Ovary (tissue), 3 donors: ENCODE data around the gene NR5A1.

Experiments
- CTCF ChIP-seq, 3 donors: fragments of 450-650 bp in 2 of 3; fragments of 200-600 bp in 1 of 3; IDR thresholded peaks; one replicate each; pipeline versions ENCODE4 v1.5.1 to v1.8.0; 2016 to 2022; ENCODE audit warnings: antibody characterized with exemption in 3 of 3, mild to moderate bottlenecking in 1 of 3
- EP300 ChIP-seq: sonication (generic); formaldehyde crosslinking; IDR thresholded peaks from one replicate; pipeline ENCODE4 v1.6.1; 2017; ENCODE audit warnings: antibody characterized with exemption
- POLR2A ChIP-seq: fragments of 450-650 bp; IDR thresholded peaks from one replicate; pipeline ENCODE4 v1.6.1; 2017; ENCODE audit warnings: antibody characterized with exemption, mild to moderate bottlenecking, moderate library complexity
- donor health status: DM: no; HTN: no; CAD: no.

DNA sequence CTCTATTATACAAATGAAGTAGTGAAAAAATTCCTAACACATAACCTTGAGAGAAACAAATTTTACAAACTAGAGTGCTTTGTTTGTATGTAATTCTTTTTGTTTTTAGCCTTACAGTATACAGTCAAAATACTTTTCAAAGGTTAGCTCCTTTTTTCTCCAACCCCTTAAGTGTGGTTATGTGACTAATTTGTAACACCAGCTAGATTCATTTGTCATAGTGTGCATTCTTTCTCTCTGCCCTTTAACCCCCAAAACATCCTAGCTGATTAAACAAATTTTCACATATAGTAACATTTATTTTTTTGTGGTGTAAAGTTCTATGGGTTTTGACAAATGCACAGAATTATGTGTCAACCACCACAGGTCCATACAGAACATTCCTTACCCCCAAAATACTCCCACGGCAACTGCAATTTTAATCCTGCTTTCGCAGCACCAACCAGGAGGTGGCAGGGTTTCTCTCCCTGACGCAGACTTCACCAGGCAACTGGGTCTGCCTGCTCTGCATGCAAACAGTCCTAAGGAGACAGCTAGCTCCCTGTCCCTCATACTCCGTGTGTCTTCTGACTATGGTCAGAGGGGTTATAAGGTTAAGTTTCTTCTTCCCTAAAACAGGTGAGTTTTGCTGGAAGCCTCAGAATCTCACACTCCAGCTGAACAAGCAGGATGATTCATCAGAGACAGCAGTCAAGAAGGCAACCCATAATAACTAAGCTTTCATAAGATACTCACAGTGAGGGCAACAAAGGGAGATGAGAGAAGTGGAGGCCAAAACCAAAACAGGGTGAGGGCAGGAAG, 44.5 kb upstream of the NR5A1 start:
- TF ChIP-seq CTCF (IDR thresholded peaks at IDR 0.05) (no peak), POLR2A (no peak), EP300 (no peak)
